ENCODE data around the gene EZH2.

The EZH2 gene

DNA sequence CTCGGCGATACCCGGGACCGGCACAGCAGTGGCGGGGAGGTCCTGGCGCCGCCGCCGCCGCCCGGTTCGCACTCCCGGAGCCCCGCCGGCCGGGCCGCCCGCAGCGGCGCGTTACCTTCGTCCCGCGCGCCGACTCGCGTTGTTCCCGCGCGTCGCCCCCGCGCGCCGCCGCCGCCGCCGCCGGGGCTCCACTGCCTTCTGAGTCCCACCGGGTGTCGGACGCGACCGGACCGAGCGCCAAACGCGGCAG, at the start of gene EZH2:
EZH2 (minus strand) TSS at position 243 of the 250 bp plus-strand sequence. CDS start 36,993 bp downstream, outside the sequence.
- no peak for DNase-seq (ENCODE audit: low spot score)

DNA sequence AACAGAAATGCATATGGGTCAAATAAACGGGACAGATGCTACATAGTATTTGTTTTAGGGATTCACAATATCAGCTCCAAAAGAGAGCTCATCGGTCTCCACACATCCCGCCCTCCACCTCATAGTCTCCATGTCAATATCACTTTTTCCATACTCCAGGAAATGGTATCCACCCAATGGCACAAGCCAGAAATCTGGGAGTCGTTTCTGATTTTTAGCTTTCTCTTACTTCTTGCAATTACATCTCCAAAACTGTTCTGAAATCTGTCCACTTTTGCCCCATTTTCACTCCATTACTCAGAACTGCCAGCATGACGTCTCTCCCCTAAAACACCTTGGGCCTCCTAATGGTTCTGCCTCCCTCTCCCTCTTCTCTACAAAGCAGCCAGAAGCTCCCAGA, 47.4 kb upstream of the EZH2 start:
- no peak for DNase-seq (ENCODE audit: low spot score)

- no peak for DNase-seq (ENCODE audit: low spot score)
These were observed 46.2 kb upstream of the EZH2 start for GRCh38 chr7:148930335-148930734.

GRCh38 chr7:148929176-148929575, 45.1 kb upstream of the EZH2 start:
- DNase-seq (ENCODE audit: low spot score): no peak

GRCh38 chr7:148927123-148928045, 43.3 kb upstream of the EZH2 start:
- no peak for DNase-seq (ENCODE audit: low spot score)

DNA sequence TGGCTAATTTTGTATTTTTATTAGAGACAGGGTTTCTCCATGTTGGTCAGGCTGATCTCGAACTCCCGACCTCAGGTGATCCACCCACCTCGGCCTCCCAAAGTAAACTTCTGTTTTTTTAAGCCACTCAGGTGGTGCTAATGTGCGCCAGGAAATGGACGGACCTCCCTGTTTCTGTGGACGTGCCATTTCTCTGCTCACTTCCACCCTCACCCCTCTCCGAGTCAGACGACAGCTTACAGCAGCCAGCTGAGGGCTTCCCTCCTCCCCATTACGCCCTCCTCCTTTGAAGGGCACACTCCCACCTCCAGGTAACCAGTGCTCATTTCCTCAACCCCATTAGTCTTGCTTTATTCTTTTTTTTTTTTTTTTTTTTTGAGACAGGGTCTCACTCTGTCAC, 41.7 kb upstream of the EZH2 start:
- no peak for DNase-seq (ENCODE audit: low spot score)

- DNase-seq (ENCODE audit: low spot score): no peak
These were observed 39.9 kb upstream of the EZH2 start for GRCh38 chr7:148924011-148924410.

- no peak for DNase-seq (ENCODE audit: low spot score)
These were observed 37.7 kb upstream of the EZH2 start for GRCh38 chr7:148921806-148922205.

- DNase-seq (ENCODE audit: low spot score): no peak
These were observed 37.1 kb upstream of the EZH2 start for GRCh38 chr7:148921189-148921588.

GRCh38 chr7:148919859-148920258, 35.8 kb upstream of the EZH2 start:
- DNase-seq (ENCODE audit: low spot score): no peak

GRCh38 chr7:148918058-148918596, 34.0 kb upstream of the EZH2 start:
- DNase-seq (ENCODE audit: low spot score): no peak

DNA sequence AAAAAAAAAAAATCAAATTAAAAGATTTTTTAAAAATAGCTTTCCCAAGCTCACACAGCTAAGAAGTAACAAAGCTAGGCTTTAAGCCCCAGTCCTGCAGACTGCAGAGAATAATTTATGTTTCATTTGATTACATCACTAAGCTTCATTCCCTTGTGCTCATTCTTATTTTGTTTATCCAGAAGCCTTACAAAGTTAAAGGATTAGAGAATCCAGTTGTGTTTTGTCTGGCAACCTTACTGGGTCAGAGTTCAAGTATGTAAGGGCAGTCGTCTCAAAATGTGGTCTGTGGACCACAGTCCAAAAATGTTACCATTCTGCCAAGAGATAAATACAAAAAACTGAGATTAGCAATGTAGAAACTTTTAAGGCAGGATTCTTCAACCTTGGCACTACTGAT, 32.1 kb upstream of the EZH2 start:
- no peak for DNase-seq (ENCODE audit: low spot score)

GRCh38 chr7:148915211-148915610, 31.1 kb upstream of the EZH2 start:
- no peak for DNase-seq (ENCODE audit: low spot score)

- DNase-seq (ENCODE audit: low spot score): no peak
These were observed 30.2 kb upstream of the EZH2 start for GRCh38 chr7:148914208-148914777.

GRCh38 chr7:148912758-148913541, 28.9 kb upstream of the EZH2 start:
- DNase-seq (ENCODE audit: low spot score): no peak

GRCh38 chr7:148912151-148912550, 28.1 kb upstream of the EZH2 start:
- DNase-seq (ENCODE audit: low spot score): no peak

DNA sequence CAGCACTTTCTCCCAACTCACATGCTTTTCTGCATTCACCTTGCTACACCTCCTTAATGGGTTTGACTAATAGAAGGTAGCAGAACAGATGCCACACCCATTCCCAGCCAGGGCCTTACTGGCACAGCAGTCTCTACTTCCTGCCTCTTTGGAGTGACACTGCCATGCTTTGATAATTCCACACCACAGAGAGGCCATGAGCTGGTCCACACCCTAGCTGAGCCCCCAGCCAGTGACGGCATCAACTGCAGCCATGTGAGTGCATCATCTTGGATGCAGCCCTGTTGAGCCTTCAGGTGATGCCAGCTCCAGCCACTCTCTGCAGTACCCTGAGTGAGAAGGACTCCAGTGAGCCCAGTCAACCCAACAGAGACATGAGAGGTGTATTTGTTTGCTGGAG, 27.5 kb upstream of the EZH2 start:
- DNase-seq (ENCODE audit: low spot score): no peak

- DNase-seq (ENCODE audit: low spot score): no peak
These were observed 25.5 kb upstream of the EZH2 start for GRCh38 chr7:148909568-148909967.

DNA sequence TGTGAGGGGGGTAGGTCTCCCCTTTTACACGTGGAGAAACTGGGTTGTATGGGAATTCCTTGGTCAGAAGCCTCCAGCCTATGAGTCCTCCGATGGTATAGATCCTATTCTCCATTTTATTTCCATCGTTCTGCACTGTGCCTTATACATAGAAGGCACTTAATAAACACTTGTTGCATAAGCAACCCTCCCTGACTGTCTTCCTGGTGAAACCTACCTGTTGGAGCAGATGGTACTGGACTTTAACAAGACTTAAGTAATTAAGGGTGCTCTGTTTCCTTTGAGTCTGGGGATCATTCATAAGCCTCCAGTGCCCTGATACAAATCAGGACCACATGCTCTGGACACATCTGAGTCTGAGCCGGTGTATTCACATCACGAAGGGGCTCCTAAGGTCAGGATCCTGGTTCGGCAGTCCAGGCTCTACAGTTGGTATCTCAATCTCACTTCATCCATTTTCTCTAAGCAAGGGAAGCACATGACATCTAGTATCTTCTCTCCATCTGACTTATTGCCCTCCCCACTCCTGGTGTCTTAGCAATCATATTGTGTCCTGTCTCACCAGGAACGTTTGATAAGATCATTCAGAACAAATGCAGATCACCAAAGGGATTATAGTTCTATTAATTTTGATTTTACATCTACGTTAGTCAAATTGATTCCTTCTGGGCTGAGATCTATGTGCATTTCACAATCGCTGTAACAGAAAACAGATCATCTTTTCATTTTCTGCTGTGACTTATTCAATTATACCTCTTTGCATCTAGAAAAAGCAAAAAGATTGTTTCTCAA, 22.8 kb upstream of the EZH2 start:
- no peak for DNase-seq (ENCODE audit: low spot score)

GRCh38 chr7:148905093-148905666, 21.1 kb upstream of the EZH2 start:
- DNase-seq (ENCODE audit: low spot score): peak; percentile 53

DNA sequence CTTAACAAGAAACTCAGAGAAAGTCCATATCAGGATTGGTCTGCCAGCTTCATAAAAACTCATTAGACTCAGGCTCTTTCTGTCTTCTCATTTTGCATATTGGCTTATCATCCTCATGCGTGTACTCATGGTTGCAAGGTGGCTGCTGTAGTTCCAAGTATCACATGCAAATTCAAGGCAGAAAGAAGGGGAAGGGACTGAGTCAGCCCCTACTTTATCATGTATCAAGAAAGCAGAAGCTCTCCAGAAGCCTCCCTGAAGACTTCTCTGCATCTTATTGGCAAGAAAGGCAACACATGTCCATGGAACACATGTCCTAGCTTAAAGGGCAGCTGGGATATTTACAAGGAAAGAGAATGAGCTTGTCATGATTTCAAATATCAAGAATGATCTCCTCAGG, 19.4 kb upstream of the EZH2 start:
- no peak for DNase-seq (ENCODE audit: low spot score)

- DNase-seq (ENCODE audit: low spot score): no peak
These were observed 17.1 kb upstream of the EZH2 start for GRCh38 chr7:148901178-148901577.

Data from iPS-NIHi11 (cell line).